Central memory CD4-positive, alpha-beta T cell (primary cell): Measurements from ENCODE around the gene SPDYE6.
"Not testable (repeated sequence)": the region's sequence is repeated elsewhere in the genome, so short reads cannot be mapped to it uniquely, and the experiment has no call there.

Source experiments
- DNase-seq: peaks from one replicate; pipeline ENCODE4 v3.0.0; 2022

Gene SPDYE6

DNA sequence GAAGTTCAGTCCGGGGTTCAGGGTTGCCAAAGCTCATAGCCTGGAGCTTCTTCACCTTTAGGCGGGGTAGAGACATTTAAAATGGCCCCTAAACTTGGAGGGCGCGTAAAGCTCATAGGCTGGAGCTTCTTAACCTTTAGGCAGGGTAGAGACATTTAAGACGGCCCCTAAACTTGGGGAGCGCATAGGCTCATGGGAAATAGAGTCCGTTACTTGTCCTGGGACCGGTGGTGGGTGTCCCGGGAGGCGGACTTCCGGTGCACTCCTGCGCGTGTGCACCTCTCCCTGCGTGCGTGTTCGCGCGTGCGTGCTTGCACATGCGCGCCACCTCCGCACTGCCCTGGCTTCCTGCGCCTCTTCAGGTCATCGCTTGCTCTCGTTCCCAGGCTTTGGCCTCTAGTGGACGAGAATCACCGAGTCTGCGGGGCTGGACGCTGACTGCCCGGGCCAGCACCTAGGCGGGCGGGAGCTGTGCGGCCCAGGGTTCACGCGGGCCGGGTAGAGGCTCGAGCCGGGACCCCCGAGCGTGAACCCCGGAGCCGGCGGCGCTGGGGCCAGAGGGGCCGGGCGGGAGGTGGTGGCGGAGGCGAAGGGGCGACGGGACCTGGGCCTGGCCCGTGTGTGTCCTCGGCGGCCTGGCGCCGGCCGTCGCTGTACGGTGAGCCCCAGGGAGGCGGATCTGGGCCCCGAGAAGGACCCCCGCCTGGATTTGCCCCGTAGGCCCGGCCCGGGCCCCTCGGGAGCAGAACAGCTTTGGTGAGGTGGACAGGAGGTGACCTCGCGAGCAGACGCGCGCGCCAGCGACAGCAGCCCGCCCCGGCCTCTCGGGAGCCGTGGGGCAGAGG is 7.5 kb upstream of the SPDYE6 start:
- peak; percentile 96 for DNase-seq

DNA sequence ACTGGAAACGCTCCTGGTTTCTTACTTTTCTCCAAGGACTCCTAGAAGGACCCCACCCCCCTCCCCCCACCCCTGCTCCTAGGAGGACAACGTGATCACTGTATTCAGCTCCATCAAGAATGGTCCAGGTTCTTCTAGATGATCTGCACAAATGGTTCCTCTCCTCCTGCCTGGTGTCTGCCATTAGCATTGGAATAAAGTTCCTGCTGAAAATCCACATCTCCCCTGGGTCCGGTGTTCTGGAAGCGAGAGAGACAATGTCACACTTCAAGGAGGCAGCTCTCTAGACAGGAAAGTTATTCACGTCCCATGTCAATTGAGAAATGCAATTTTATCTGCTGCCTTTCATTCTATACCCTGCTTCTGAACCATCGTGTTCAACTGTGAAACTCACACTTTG is 9.3 kb downstream of the SPDYE6 start:
- DNase-seq: not testable (repeated sequence)

DNA sequence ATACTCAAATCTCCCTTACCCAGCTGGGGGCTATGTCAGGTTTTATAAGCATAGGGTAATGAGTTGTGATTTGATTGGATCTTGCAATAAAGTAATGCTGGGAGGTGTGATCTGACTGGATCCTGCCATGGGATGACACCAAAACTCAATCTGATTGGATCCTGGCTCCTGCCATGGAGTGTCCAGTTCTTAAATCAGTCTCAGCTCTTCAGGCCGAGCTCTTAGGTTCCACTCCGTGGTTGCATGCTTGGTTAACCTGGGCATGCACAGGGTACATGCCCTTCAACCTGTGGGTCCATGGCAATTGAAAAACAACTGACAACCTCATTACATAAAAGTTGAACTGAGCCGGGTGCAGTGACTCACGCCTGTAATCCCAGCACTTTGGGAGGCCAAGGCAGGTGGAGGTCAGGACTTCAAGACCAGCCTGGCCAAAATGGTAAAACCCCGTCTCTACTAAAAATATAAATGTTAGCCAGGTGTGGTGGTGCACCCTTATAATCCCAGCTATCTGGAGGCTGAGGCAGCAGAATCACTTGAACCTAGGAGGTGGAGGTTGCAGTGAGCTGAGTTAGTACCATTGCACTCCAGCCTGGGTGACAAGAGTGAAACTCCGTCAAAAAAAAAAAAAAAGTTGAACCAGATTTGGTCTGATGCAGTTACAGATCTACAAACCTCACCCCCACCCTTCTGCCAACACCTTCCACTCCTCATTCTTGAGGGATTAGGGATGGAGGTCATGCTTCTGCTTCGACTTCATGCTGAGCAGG is 15.5 kb downstream of the SPDYE6 start:
- not testable (repeated sequence) for DNase-seq

DNA sequence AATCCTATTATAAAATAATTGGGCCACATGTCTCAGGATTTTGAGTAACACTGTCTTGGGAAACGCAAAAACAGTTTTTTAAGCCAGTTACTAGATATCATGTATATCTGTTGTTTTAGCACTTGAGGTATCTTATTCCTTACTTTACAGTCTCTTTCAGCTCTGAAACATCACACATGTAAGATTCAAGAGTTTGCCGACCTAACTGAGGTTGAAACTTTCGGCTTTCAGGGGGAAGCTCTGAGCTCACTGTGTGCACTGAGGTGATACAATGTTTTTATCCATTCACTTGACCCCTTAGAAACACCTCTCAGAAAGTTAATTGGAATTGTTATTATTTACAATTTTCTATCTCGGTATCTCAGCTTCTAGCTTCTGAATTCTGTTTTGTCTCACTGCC is 18.8 kb downstream of the SPDYE6 start:
- not testable (repeated sequence) for DNase-seq

DNA sequence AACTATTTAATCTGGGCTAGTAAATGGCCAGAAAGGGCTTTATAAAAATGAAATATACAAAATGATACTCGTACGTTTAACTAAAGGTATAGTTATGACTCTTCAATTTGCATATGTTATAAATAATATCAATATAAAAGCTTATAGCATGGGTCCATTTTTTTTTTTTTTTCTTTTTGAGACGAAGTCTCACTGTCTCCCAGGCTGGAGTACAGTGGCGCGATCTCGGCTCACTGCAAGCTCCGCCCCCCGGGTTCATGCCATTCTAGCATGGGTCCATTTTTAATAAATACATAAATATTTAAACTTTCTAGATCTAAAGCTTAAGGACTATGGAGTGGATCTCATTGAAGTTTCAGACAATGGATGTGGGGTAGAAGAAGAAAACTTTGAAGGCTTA is 19.2 kb downstream of the SPDYE6 start:
- not testable (repeated sequence) for DNase-seq

DNA sequence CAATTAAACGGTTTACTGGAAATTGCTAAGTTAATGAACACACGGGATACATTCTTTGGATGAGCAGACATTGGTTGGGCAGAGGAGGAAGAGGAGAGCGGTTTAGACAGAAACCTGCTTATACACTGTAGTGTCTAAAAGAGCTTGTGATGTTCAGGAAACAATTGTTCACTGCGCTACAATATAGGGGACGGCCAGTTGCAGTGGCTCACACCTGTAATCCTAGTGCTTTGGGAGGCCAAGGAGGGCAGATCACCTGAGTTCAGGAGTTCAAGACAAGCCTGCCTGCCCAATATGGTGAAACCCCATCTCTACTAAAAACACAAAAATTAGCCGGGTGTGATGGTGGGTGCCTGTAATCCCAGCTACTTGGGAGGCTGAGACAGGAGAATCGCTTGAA is 20.7 kb downstream of the SPDYE6 start:
- not testable (repeated sequence) for DNase-seq

DNA sequence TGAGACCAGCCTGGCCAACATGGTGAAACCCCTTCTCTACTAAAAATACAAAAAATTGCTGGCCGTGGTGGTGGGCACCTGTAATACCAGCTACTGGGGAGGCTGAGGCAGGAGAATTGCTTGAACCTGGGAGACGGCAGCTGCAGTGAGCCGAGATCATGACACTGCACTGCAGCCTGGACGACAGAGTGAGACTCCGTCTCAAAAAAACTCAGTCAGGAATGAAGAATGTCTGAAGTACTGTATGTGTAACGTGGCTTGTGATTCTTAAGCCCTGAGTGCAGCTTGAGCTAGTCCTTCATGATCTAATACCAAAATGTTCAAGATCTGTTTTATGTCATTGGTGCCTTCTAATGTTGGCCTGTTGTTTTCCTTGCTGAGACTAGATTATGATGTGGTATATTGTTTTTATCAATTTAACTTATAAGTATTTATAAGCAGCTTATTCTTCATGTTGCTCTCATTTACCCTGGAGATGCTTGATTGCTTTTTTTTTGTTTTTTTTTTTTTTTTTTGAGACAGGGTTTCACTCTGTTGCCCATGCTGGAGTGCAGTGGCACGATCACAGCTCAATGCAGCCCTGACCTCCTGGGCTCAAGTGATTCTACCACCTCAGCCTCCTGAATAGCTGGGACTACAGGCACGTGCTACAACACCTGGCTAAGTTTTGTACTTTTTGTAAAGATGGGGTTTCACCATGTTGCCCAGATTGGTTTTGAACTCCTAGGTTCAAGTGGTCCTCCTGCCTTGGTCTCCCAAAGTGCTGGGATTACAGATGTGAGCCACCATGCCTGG is 25.4 kb downstream of the SPDYE6 start:
- DNase-seq: not testable (repeated sequence)

DNA sequence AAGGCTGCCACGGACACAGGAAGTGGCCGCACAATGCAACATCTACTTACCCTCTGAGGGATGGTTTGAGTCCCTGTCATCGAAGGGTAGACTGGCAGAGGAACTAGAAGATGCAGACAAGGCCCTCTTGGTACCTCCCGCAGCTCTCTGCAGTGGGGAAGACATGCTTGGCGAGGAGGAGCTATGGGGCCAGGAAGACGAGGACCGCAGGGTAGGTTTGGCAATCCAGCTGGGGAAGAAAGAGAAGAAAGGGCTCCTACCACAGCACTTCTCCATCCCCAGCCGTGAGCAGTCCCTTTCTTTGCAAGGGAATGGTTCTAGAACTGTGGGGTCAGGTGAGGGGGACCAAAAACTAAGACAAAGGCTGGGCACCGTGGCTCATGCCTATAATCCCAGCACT is 26.9 kb downstream of the SPDYE6 start:
- not testable (repeated sequence) for DNase-seq

DNA sequence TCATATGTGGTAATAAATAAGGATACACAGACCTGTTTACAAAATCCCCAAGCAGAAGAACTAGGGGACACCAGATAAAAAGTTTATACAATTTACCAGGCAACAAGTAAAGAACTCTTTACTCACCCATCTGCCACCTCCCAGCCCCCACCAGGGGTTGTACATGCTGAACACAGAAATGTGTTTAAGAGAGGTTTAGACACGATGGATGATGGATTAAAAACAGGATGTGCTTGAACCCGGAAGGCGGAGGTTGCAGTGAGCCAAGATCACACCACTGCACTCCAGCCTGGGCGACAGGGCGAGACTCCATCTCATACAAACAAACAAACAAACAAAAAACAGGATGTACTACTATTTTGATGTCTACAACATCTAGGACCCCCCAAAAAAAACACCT is 27.4 kb downstream of the SPDYE6 start:
- DNase-seq: not testable (repeated sequence)

DNA sequence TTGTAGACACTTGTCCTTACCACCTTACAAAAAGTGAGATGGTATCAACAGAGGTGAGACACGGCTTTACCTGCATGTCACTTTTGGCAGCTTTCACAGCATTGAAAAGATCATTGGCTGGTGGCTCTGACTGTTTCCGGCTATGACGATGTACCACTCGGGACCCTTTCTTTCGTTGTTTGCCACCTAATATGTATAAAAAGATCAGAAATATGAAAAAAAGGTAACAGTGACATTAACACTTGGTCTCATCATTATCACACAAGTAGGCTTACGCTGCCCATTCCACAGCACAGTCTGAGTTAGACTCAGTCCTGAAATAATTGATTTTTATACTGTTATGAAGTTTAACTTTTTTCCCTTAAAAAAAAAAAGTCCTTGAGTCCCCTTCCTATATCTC is 29.1 kb downstream of the SPDYE6 start:
- not testable (repeated sequence) for DNase-seq

DNA sequence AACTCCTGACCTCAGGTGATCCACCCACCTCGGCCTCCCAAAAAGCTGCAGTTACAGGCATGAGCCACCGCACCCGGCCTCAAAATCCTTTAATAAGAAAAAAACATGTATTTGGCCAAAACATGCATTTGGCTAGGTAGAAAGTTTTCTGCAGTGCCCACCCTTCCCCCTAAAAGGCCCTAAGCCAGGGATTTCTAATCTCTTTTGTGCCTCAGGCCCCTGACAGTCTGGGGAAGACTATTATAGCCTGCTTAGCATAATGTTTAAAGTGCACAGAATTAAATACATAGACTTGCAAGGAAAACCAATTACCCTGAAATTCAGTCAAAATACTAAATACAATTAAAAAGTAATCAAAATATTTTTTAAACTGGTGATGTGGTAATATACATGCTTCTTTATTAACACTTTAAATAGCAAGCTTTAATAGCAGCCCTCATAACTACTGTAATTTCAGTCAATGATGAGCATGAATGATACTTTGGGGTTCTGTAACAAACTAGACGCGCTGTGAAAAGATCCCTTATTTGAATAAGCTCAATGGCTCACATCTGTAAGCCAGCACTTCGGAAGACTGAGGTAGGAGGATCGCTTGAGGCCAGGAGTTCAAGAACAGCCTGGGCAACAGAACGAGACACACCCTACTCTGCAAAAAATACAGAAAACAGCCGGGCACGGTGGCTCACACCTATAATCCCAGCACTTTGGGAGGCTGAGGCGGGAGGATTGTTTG is 29.9 kb downstream of the SPDYE6 start:
- no peak for DNase-seq

DNA sequence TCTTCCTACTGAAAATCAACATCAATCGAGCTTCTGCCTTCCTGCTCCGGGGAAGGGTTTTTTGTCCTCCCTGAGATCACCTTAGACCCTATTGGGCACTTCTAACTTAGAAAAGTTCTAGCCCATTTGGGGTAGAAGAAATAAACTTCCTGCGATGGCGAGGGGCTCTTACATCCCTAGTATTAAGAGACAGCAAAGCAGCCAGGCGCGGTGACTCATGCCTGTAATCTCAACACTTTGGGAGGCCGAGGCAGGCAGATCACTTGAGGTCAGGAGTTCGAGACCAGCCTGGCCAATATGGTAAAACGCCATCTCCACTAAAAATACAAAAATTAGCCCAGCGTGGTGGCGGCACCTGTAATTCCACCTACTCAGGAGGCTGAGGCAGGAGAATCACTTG is 31.1 kb downstream of the SPDYE6 start:
- not testable (repeated sequence) for DNase-seq

DNA sequence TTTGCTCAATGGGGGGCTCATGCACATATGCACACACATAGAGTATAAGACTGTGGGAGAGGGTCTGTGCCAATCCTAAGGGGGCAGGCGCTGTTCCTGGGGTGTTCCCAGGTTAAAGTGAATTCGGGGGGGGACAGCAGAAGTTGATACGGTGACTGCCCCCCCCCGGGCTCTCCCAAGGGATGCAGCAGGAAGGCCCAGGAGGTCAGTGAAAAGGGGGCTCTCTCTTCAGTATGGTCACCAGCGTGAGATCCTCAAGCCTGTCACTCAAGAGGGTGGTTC is 32.4 kb downstream of the SPDYE6 start:
- no peak for DNase-seq

DNA sequence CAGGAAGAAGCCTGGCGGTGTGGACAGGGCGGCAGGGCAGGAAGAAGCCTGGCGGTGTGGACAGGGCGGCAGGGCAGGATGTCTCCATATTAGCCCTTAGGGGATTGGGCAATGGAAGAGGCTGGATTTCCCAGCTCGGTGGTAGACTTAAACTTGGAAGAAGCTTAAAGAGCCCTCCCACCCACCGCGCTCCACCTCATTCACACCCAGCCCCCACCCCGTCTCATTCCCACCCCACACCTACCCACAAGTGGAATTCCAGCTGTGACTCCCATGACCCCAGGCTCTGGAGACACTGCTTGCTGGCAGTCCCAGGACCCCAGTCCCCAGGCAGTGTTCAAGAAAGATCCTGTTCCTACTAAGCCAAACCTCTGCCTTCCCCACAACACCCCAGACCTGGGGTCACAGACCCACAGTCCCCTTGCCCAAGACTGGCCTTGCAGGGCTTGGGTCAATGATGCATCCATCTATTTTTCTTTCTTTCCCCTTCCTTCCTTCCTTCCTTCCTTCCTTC is 34.0 kb downstream of the SPDYE6 start:
- DNase-seq: no peak

DNA sequence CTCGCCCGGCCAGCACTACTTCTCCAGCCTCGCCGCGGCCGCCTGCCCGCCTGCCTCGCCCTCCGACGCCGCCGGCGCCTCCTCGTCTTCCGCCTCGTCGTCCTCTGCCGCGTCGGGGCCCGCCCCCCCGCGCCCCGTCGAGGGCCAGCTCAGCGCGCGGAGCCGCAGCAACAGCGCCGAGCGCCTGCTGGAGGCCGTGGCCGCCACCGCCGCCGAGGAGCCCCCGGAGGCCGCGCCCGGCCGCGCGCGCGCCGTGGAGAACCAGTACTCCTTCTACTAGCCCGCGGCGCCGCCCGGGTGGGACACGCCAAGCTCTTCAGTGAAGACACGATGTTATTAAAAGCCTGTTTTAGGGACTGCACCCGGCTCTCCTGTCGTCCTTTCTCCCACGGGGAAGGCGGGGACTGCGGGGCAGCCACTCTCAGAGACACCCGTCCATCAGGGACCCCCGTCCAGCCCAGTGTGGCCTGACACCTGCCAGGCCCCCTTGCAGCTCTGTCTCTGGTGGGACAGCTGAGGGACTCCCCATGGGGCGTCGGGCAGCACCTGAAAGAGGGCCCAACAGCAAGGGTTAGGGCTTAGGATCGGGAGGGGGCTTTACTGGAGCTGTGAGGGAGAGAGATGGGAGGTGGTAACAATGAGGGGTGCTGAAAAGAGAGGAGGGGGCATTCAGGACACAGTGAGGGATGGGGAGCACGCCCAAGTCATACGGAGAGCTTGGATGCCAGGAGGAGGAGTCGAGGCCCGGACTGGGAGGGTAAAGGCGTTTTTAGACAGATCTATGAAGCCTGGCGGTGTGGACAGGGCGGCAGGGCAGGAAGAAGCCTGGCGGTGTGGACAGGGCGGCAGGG is 34.7 kb downstream of the SPDYE6 start:
- DNase-seq: no peak

DNA sequence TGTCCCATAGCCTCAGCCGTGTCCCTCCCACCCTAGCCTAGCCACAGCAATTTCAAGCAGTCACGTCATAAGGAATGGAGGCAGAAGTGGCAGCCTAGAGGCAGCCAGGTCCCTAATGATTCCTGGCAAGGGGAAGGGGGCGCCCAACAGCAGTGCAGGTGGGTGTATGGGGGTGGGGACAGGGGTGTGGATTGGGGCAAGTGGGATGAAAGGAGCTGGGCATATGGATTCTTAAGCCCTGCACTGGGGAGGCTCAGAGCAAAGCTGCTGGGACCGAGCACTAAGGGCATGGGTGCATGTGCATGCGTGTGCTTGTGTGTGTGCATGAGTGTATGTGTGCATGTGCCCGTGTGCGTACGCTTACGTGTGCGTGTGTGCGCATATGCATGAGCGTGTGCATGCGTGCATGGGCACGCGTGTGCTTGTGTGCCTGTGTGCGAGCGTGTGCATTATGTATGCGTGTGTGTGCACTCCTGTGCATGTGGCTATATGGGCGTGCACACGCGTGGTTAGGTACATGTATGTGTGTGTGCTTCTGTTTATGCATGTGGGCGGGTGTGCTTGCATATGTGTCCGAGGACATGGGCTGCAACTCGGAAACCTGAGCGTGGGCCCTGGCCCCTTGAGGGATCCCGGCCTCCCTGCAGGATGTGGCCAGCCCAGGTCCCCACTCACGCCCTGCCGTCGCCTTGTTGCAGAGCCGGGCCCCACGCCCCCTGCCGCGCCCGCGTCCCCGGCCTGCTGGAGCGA is 35.5 kb downstream of the SPDYE6 start:
- no peak for DNase-seq

DNA sequence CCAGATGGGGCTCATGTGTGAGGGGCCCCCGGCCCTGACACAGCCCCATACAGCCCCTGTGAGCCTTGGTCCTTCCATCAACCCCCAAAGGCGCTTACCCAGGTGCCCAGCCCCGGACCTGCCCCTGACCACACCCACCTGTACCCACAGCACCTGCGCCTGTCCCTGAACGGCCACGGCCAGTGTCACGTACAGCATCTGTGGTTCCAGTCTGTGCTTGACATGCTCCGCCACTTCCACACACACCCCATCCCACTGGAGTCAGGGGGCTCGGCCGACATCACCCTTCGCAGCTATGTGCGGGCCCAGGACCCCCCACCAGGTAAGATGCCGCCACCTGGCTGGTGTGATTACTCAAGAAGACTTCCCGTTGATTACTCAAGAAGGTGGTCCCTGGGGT is 36.1 kb downstream of the SPDYE6 start:
- no peak for DNase-seq

DNA sequence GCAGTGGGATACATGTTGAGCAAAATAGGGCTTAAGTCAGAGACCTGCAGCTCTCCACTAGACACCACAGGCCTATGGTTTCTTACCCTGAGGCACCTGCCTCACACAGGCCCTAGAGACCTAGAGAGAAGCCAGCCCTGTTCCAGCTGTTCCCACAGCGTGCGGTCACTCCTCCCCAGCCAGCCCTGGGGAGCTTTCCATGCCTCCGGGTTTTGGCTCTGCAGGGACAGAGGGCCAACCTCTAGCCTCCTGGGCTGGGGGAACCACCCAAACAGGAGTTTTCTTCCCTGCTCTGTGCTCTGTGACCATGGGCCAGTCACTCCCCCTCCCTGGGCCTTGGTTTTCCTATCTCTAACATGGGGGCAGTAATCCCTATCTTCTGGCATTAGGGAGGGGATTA is 36.6 kb downstream of the SPDYE6 start:
- no peak for DNase-seq

DNA sequence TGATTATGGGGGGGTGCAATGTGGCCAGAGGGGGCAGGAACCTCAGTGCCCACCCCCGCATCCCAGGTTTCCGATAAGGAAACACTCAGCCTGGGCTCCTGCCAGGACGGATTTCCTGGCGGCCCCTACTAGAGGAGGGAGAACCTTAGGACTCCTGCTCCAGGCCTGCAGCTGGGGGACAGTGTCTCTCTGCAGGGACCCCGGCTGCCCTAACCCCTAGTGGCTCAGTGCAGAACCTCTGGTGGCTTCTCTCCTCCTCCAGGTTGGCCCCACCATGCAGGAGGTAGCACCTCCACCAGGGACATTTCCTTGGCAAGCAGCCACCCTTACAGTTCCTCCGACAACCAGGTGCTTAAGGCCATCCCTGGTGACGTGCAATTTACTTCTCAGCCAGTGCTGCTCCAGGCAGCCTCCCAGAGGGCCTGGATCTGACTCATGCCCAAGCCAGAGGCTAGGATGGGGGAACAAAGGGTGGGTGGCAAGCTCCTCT is 37.7 kb downstream of the SPDYE6 start:
- DNase-seq: no peak

DNA sequence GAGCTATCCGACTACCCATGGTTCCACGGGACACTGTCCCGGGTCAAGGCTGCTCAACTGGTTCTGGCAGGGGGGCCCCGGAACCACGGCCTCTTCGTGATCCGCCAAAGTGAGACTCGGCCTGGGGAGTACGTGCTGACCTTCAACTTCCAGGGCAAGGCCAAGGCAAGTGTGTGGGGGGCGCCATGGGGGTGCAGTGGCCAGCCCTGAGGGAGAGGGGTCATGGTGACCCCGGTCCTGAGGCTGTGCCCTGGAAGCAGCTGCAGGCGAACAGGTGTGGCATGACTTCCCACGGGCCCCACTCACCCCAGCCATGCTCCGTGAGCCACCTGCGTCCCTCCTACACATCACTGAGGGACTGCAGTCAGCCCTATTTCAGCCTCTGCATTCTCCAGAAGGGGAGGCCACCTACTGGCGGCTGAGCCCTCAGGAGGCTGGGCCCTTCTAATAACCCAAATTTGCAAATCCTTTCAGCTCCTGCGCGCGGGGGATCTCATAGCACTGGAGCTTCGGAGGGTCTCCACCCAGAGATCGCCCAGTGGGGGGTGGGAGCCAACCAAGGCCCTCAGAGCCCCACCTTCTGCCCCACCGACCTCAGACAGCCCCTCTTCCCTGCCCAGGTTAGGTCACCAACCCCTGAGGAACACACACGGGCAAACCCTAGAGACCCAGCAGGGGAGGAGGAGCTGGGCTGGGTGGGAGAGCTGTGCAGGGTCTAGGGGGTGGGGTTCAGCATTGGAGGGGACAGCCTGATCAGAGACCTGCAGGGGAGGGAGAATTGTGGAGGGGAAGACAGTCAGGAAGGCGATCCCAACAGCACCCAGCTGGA is 38.8 kb downstream of the SPDYE6 start:
- DNase-seq: no peak
